ENCODE measurements around the gene COL8A1.

COL8A1 gene

DNA sequence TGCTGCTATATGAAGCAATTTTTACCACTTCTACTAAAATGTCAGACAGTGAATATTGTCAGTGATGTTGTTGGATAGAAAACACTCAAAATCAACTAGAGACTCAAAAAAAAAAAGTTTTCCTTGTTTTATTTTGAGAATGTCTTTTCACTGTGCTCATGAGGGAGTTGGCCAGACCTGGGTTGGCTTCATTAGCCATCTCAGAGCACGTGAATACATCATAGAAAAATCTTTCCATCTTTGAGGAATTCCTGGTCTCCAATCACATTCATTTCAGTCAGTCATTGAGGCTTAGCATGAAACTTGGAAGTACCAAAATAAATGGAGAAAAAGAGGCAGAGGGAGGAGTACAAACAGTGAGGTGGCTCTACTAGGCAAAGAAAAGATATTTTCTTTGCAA, 121.6 kb downstream of the COL8A1 start:
- no peak for DNase-seq (ENCODE audit: low spot score)

DNA sequence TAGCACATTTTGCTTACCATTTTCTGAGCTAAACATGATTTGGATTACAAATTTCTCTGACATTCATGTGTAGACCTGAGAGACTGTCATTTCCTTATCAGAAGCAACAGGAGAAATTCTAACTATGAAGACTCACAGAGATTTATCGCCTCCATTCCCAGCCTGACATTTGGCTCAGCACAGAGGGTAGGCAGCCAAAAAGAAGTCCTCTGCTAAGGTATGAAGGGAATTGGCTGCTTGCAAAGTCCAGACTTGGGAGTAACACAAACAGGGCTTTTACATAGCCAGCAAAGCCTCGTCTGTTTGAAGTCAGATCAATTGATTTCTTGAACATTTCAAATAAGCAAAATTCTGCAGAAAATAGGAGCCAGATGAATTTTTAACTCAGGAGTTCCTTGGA, 122.2 kb downstream of the COL8A1 start:
- no peak for DNase-seq (ENCODE audit: low spot score)

DNA sequence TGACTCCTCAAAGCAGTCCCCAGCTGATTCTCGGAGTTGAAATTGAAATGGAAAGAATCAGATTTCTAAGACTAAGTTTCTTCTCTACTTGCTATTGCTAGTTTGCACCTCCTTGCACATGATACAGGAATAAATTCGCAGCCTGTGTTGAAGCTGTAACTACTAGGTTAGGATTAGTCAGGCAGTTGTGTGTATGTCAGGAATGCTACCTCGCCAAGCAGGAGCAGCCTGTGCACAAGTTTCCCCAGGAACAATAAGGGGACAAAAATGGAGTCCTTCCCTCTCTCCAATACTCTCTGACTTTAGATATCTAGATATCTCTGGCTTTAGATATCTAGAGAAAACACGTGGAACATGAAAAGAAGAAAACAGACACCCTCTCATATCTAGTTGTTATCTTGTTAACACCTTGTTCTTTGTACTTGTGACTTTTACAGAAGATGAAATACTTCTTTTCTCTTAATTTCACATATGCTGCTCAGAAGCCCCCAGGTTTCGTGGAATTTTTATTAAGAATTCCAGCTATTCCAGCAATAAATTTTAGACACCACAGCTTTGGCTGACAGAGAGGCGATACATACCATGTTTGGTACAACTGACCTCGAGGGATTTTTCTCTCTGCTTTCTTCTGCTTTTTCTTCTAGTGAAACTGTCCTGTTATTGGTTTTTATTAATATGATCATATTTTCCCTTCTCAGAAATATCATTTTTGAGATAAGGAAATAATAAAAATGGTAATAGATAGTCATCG, 123.2 kb downstream of the COL8A1 start:
- no peak for DNase-seq (ENCODE audit: low spot score)

DNA sequence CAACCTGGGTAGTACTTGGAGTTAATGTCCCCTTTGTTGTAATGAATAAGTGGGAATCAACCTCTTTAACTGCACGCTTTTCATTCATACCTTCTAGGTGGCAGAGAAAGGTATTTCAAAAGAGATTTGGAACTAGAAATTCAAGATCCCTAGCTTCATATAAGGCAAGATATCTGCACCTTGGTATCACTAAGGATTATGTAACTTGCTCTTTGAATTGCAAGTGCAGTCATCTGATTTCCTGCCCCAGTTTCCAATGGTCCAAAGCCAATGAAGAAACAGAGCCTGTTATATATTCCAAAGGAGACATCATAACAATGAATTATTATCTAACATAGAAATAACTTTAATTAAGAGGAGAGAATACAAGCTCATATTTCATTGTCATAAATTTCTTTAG, 124.5 kb downstream of the COL8A1 start:
- DNase-seq (ENCODE audit: low spot score) = no peak

DNA sequence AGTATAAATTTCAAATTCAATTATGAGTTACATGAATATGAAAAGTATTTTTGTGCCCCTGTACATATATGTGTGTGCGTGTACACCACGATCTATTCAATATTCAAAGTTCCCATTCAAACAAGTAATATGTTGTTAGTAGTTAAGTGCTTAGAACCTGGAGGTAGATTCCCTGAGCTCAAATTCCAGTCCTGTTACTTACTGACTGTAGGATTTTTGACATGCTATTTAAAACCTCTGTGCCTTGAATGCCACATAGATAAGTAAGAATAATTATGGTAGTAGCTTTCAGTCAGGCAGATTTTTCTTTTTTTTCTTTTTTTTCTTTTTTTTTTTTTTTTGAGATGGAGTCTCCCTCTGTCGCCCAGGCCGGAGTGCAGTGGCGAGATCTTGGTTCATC, 126.0 kb downstream of the COL8A1 start:
- no peak for DNase-seq (ENCODE audit: low spot score)

DNA sequence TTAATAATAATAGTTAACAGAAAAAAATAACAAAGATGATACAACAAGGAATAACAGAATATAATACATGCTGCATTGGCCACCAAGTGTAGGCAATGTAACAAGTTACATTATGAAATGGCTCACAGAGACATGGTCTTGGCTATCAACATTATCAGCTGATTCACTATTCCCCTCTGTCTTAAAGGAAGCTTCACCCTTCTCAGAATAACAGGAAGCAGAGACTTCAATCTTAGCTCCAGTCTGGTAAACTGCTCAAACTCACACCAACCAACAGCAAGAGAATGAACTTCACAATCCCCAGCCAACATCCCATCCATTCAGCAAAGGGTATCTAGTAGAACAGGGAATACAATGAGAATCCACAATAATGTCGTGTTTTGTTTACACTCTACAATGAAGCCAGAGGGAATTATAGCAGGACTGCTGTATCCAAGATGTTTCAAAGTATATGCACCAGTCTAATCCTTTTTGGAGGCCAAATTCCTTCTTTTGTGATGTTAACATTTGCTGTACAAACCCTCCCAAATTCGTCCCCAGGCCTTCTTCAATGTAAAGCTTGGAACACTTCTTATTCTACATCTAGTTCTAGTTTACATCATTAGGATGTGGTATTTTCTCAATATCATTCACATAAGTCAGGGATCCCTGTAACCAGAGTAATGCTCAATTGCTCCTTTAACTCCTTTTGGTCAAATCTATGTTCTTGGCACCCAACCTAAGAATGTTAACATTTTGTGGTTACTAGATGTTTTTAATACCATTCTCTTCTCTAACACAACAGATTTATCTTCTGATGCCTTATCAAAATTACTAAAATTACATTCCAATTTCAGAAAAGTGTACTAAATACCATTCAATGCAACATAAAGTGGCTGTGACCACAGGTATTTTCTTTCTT, 126.9 kb downstream of the COL8A1 start:
- DNase-seq (ENCODE audit: low spot score) = no peak

DNA sequence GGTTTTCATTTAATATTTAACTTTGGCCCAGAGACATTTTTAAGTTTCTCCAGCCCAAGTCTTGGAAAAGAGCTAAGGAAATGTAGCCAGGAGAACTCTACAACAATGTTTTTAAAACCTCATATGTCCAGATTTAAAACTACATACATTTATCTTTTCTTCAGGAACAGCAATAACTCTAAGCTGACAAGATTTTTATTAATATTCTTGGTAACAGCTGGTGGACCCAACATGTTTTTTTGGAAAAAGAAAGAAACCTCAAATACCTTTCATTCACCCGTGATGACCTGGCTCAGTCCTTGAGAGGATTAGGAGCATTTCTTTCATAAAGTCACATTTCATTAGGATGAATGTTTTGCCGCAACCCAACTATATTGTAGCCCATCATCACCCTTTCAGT, 128.9 kb downstream of the COL8A1 start:
- no peak for DNase-seq (ENCODE audit: low spot score)

DNA sequence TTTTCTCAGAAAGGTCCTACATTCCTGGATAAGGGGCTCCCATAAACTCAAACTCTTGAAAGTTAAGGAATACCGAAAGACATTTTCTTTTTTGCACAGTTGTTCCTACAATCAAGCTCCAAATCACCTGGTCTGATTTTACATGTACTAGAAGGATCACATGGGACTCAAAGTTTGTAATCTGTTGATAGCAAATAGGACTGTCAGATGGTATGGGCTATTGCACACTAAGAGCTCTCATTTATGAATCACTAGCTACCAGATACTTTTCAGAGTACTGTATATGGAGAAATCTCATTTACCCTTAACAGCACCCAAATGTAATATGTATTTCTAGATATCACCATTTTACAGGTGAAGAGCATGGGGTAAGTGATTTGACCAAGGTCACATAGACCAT, 129.7 kb downstream of the COL8A1 start:
- no peak for DNase-seq (ENCODE audit: low spot score)

DNA sequence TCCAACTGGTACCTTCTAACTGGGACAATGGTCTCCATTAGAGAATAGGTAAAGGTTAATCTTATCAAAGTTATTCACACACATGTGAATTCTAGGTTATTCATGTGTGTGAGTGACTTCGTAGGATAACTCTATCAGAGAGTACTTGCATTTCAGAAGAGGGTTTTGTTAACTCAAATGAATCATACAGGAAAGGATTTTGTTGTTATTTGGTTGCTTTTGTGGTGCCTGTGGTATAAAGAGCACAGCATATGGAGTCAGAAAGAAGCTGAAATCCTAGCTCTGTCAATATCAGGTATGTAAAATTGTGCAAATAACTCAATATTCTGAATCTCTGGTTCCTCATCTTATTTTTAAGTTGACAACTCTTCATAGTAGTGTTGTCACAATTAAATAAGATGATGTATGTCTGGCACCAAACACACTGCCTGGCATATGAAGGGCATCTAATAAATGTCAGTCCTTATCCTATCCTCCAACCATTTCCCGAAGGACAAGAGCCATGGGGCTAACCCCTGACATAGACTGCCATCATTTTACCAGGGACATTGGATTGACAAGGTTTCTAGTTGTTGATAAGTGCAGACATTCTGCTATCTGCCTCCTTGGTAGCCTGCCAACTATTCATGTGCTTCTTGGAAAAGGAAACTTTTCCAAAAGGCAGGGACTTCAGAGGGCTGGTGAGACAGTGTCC, 130.6 kb downstream of the COL8A1 start:
- no peak for DNase-seq (ENCODE audit: low spot score)

DNA sequence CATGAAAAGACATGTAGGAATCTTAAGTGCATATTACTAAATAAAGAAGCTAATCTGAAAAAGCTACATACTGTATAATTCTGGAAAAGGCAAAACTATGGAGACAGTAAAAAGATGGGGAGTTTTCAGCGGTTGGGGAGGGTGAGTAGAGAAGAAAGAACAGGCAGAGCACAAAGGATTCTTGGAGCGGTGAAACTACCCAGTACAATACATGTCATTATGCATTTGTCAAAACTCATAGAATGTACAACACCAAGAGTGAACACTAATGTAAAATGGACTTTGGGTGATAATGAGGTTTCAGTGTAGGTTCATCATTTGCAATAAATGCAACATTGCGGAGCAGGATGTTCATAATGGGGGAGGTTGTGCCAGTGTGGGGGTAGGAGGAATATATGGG, 133.8 kb downstream of the COL8A1 start:
- no peak for DNase-seq (ENCODE audit: low spot score)

DNA sequence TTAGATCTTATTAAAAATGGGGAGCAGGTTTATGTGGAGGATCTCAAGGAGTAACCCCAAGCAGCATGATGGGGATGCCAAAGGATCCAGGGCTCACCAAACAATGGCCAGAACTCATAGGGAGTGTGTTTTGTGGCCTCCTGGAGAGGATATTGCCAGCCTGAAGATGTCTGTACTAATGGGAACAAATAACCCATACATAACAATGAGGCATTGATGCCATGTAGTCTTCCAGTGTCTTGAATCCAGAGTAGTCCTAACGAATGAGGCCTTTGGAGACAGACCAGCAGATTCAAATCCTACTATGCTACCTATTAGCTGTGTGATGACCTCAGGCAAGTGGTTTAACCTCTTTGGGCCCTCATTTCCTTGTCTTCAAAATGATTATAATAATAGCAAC, 134.3 kb downstream of the COL8A1 start:
- no peak for DNase-seq (ENCODE audit: low spot score)

DNA sequence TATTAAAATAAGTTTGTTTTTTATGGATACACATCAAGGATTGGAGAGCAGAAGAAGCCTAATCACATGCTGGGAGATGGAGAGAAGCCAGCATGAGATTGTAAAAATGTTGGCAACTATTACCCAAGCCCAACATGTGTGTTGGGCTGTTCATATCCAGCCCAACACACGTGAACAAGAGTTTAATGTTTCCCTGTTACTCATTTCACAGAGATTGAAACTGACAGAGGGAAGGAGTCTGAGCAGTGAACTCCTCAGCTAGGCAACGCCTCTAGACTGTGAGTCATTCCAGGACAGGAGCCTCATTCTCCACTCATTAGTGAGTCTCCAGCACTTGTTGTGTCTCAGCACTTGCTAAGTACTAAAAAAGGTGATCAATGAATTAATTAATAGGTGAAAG, 136.1 kb downstream of the COL8A1 start:
- no peak for DNase-seq (ENCODE audit: low spot score)

DNA sequence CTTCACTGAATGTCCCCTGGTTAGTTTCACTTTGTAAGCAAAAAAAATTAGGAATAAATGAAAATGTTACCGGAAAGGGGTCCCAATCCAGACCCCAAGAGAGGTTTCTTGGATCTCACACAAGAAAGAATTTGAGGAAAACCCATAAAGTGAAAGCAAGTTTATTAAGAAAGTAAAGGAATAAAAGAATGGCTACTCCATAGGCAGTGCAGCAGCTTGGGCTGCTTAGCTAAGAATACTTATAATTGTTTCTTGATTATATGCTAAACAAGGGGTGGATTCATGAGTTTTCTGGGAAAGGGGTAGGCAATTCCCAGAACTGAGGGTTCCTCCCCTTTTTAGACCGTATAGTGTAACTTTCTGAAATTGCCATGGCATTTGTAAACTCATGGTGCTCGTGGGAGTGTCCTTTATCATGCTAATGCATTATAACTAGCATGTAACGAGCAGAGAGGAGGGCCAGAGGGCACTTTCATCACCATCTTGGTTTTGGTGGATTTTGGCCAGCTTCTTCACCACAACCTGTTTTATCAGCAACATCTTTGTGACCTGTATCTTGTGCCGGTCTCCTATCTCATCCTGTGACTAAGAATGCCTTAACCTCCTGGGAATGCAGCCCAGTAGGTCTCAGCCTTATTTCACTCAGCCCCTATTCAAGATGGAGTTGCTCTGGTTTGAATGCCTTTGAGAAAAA, 138.3 kb downstream of the COL8A1 start:
- no peak for DNase-seq (ENCODE audit: low spot score)

DNA sequence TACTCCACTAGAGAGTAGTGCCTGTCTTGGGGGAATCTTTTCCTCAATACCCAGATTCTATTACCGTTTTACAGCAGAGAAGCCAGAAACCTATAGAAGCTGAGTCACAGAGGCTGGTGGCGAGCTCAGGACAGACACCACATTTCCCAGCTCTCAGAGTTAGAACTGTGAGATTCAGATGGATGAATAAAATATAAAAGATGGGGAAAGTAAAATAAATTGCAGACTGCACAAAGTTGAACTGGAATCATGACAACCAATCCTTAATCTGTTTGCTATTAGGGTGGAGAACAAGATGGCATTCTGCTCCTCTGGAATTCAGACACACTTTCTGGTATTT, 138.8 kb downstream of the COL8A1 start:
- DNase-seq (ENCODE audit: low spot score) = no peak

DNA sequence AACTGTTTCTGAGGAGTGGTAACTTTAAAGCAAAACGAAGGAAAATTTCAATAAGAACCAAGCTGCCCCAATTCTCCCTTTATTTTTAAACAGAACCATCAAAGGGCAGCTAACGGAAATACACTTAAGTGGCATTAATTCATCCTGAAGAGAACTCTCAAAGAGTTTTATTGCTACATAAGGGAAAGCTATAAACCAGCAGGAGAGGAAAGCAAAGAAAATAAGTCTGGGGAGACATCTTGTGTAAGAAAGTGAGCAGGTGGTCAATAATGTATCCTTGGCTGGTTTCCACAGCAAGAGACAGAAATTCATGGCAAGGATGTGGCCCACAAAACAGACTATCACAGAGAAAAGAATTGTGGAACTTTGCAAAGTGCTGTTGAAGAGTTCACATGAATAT, 139.3 kb downstream of the COL8A1 start:
- DNase-seq (ENCODE audit: low spot score) = no peak

DNA sequence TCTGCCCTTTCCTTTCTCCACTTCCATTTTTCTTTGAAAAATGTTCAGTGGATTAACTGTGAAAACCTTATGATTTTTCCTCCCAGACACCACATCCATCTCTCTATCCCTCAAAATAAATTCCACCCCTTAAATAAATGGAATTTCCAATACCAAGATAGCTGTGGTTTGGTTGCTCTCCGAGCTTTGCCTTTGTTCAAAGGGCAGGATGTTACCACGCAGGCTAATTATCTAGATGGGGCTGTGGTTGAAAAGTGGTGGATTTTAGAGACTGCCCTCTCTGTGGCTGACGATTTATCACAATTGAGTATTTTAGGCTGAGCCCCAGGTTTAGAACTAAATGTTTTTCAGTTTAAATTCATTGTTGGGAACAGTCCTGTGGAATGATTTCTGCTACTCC, 142.4 kb downstream of the COL8A1 start:
- no peak for DNase-seq (ENCODE audit: low spot score)

DNA sequence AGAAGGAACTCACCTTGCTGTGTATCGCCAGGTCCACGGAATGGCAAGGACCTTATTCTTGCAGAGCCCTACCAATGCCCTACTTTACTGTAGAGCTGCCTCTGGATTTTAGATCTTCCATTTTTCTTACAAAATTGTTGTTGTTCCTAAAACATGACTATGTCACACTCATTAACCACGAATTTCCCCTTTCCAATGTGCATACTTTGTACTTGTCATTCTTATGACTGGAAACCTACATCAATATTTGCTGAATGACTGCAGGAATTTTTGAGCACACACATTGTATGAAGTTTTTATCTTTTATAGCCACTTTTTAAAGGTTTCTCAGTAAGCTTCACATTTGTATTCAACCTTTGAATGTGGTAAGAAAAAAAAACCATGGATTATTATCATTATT, 143.4 kb downstream of the COL8A1 start:
- no peak for DNase-seq (ENCODE audit: low spot score)

DNA sequence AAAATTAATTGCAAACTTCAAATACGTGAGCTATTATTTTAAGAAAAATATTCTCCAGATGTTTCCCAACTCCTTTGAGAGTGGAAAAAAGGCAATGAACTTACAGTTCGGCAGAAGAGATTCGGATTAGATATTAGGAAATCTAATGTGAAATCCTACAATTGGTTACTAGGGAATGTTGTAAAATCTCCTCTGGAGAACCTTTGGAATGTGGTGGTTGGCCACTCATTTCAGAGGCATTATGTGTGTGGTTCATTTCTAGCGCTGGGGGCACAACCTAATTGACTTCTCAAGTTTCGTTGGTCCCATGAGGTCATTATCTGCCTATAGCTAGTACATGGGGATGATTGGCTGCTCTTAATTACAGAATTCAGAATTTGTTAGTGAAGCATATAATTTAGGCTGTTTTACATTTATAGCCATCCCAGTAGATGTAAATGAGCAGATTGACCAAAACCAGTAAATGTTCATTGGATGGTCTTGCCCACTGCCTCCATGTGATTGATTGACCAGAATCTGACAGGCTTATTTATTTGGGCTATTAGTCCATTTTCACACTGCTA, 144.7 kb downstream of the COL8A1 start:
- no peak for DNase-seq (ENCODE audit: low spot score)

DNA sequence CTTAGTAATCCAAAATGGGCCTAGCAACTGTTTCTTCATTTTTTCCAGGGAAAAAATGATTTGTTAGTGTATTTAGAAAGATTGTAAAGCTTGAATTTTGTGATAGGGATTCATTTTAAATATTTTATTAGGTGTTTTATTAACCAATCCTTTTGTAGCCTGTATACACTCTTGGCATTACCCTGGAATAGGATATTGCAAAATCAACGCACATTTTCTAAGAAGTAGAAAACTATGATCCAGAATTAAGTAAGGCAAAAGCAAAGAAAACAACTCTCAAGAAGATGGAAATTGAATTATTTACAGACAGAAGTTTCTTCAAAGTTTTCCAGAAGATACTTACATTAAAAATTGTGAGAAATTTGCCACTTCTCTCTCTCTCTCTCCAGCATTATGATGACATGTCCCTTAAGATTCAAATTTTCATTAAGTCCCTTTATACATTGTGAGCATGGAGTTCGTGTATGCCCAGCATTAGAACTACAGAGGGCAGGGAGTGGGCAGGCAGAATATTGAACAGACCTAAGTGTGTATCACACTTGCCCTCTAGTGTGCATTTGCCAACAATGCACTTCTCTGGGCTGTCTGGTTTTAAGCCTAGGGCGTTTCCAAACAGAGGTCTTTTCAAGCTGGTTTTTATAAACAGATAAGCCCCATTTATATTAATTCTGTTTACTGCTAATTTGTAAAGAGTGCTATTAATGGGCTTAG, 150.8 kb downstream of the COL8A1 start:
- DNase-seq (ENCODE audit: low spot score) = peak; percentile 28

DNA sequence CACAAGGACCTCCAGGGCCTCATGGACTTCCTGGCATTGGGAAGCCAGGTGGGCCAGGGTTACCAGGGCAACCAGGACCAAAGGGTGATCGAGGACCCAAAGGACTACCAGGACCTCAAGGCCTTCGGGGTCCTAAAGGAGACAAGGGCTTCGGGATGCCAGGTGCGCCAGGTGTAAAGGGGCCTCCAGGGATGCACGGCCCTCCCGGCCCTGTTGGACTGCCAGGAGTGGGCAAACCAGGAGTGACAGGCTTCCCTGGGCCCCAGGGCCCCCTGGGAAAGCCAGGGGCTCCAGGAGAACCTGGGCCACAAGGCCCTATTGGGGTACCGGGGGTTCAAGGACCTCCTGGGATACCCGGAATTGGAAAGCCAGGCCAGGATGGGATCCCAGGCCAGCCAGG, 156.1 kb downstream of the COL8A1 start:
- DNase-seq (ENCODE audit: low spot score) = no peak

DNA sequence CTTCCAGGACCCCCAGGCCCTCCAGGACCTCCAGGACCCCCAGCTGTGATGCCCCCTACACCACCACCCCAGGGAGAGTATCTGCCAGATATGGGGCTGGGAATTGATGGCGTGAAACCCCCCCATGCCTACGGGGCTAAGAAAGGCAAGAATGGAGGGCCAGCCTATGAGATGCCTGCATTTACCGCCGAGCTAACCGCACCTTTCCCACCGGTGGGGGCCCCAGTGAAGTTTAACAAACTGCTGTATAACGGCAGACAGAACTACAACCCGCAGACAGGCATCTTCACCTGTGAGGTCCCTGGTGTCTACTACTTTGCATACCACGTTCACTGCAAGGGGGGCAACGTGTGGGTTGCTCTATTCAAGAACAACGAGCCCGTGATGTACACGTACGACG, 157.2 kb downstream of the COL8A1 start:
- DNase-seq (ENCODE audit: low spot score) = no peak

Measured in SK-N-DZ (cell line).